Body of pancreas (tissue), 4 donors: ENCODE results near the gene CDH4.

Experiments
- POLR2A ChIP-seq, 3 donors: fragments of 450-650 bp; IDR thresholded peaks; one replicate each; pipeline ENCODE4 v1.6.1; 2016; ENCODE audit warnings: antibody characterized with exemption in 3 of 3, mild to moderate bottlenecking in 2 of 3
- TF ChIP-seq, protein P1 (sequence below), 7 experiments: fragments of 450-650 bp in 4 of 7; fragments of 200-600 bp in 3 of 7; sonication (generic) in 3 of 7; IDR thresholded peaks; one replicate each; pipeline ENCODE4 v1.5.1; 2016 to 2019; ENCODE audit warnings: antibody characterized with exemption in 7 of 7

GRCh38 chr20:61879694-61880093, 627.6 kb downstream of the CDH4 start:
- TF ChIP-seq, protein P1, sequence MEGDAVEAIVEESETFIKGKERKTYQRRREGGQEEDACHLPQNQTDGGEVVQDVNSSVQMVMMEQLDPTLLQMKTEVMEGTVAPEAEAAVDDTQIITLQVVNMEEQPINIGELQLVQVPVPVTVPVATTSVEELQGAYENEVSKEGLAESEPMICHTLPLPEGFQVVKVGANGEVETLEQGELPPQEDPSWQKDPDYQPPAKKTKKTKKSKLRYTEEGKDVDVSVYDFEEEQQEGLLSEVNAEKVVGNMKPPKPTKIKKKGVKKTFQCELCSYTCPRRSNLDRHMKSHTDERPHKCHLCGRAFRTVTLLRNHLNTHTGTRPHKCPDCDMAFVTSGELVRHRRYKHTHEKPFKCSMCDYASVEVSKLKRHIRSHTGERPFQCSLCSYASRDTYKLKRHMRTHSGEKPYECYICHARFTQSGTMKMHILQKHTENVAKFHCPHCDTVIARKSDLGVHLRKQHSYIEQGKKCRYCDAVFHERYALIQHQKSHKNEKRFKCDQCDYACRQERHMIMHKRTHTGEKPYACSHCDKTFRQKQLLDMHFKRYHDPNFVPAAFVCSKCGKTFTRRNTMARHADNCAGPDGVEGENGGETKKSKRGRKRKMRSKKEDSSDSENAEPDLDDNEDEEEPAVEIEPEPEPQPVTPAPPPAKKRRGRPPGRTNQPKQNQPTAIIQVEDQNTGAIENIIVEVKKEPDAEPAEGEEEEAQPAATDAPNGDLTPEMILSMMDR (IDR thresholded peaks at IDR 0.05): no peak
- no peak for TF ChIP-seq POLR2A (IDR thresholded peaks at IDR 0.05)
